Glomerular endothelial cell (primary cell): ENCODE results near the gene LIG4. TPM values are rescaled to one million over a fixed set of nuclear protein-coding genes. Genes with fewer than 3 reads are reported as not detected.

Source experiments
- DNase-seq: peaks from one replicate; pipeline ENCODE4 v3.0.0-alpha.2; 2011; ENCODE audit warnings: low read depth, low spot score; ENCODE audit errors: extremely low read depth
- total RNA-seq: library from RNA; depleted of rRNA; stranded (reverse); fragments of >200 nt; gene quantifications from 2 replicates; pipeline ENCODE4 v1.2.3, GENCODE V29; 2015

Gene LIG4
- total RNA-seq, 1 donor from 2014 or later, result 14.2 TPM

- DNase-seq, result no peak
Measured at GRCh38 chr13:108195146-108195545, 20.2 kb downstream of the LIG4 start.

GRCh38 chr13:108194435-108194936, 20.9 kb downstream of the LIG4 start:
- DNase-seq, result no peak

GRCh38 chr13:108193806-108194205, 21.5 kb downstream of the LIG4 start:
- no peak for DNase-seq

- DNase-seq, result no peak
Measured at GRCh38 chr13:108190897-108191296, 24.4 kb downstream of the LIG4 start.

GRCh38 chr13:108188260-108188659, 27.1 kb downstream of the LIG4 start:
- no peak for DNase-seq

- DNase-seq, result no peak
Measured at GRCh38 chr13:108185223-108185622, 30.1 kb downstream of the LIG4 start.

- DNase-seq, result no peak
Measured at GRCh38 chr13:108182652-108183051, 32.7 kb downstream of the LIG4 start.

- no peak for DNase-seq
Measured at GRCh38 chr13:108178078-108178477, 37.3 kb downstream of the LIG4 start.

GRCh38 chr13:108176685-108177274, 38.6 kb downstream of the LIG4 start:
- DNase-seq, result peak; percentile 1

GRCh38 chr13:108168929-108169328, 46.4 kb downstream of the LIG4 start:
- DNase-seq, result no peak

- no peak for DNase-seq
Measured at GRCh38 chr13:108166078-108166477, 49.3 kb downstream of the LIG4 start.

- DNase-seq, result no peak
Measured at GRCh38 chr13:108158746-108159145, 56.6 kb downstream of the LIG4 start.

Other genes with a start within 250 kb of the LIG4 start
- gene ABHD13, start 2.9 kb upstream of the LIG4 start, total RNA-seq, result 7.8 and 8.7 TPM in 2 replicates
- 0.15 and 1.2 TPM in 2 replicates for gene TNFSF13B, start 54.2 kb upstream of the LIG4 start, total RNA-seq